GM23338 (cell line): ENCODE measurements around the gene ARID4A. TPM values are rescaled to one million over a fixed set of nuclear protein-coding genes. Genes with fewer than 3 reads are reported as not detected.

ENCODE experiments used
- ATAC-seq: fragments of 200-7000 bp; cut with Tn5 transposase; 3 replicates; pipeline ENCODE4 v1.9.1; 2020
- DNase-seq: peaks from one replicate; pipeline ENCODE4 v3.0.0-alpha.2; 2015; ENCODE audit warnings: low spot score
- H2AFZ ChIP-seq: fragments of 200-600 bp; sonication (generic); 2 replicates; pipeline ENCODE4 v1.8.0; 2016; ENCODE audit warnings: antibody characterized with exemption, mild to moderate bottlenecking, moderate library complexity
- H3F3A ChIP-seq: fragments of 200-600 bp; sonication (generic); replicated peaks from 2 replicates; pipeline ENCODE4 v1.8.0; 2017; ENCODE audit warnings: antibody characterized with exemption, mixed run types, low read depth
- H3K27ac ChIP-seq: fragments of 200-600 bp; sonication (generic); 2 replicates; pipeline ENCODE4 v1.6.1; 2016; ENCODE audit warnings: low read depth
- H3K27me3 ChIP-seq: fragments of 200-600 bp; sonication (generic); 2 replicates; pipeline ENCODE4 v1.8.0; 2016; ENCODE audit warnings: mild to moderate bottlenecking, mixed run types, moderate library complexity; ENCODE audit not compliant: insufficient read depth
- H3K36me3 ChIP-seq: fragments of 200-600 bp; sonication (generic); 2 replicates; pipeline ENCODE4 v1.8.0; 2016; ENCODE audit warnings: mild to moderate bottlenecking; ENCODE audit not compliant: insufficient read depth
- H3K4me1 ChIP-seq: fragments of 200-600 bp; sonication (generic); 2 replicates; pipeline ENCODE4 v1.8.0; 2016; ENCODE audit warnings: mild to moderate bottlenecking, moderate library complexity; ENCODE audit not compliant: insufficient read depth
- H3K4me2 ChIP-seq: fragments of 200-600 bp; sonication (generic); 2 replicates; pipeline ENCODE4 v1.7.1; 2017; ENCODE audit warnings: mixed run types
- H3K4me3 ChIP-seq: fragments of 200-600 bp; sonication (generic); 2 replicates; pipeline ENCODE4 v1.6.1; 2016; ENCODE audit warnings: mixed run types
- H3K79me2 ChIP-seq: fragments of 200-600 bp; sonication (generic); replicated peaks from 2 replicates; pipeline ENCODE4 v1.8.0; 2017; ENCODE audit warnings: mild to moderate bottlenecking; ENCODE audit not compliant: insufficient read depth
- H3K9me2 ChIP-seq: fragments of 200-600 bp; sonication (generic); 2 replicates; pipeline ENCODE4 v1.8.0; 2017; ENCODE audit not compliant: insufficient read depth
- H4K20me1 ChIP-seq: fragments of 200-600 bp; sonication (generic); replicated peaks from 2 replicates; pipeline ENCODE4 v1.8.0; 2017; ENCODE audit warnings: mild to moderate bottlenecking; ENCODE audit not compliant: insufficient read depth
- H3K27ac Mint-ChIP-seq: 2 replicates; pipeline ENCODE4 v1.8.0; 2020; ENCODE audit warnings: inconsistent platforms, mild to moderate bottlenecking, moderate library complexity, mixed read lengths
- H3K27me3 Mint-ChIP-seq: 3 replicates; pipeline ENCODE4 v1.8.0; 2022; ENCODE audit warnings: low read depth, mild to moderate bottlenecking, moderate library complexity, mixed read lengths, inconsistent platforms; ENCODE audit not compliant: insufficient read depth, poor library complexity
- H3K36me3 Mint-ChIP-seq: 3 replicates; pipeline ENCODE4 v1.8.0; 2021; ENCODE audit warnings: low read depth, mild to moderate bottlenecking, inconsistent platforms, moderate library complexity, mixed read lengths
- H3K4me1 Mint-ChIP-seq: 3 replicates; pipeline ENCODE4 v1.8.0; 2020; ENCODE audit warnings: mild to moderate bottlenecking, inconsistent platforms, mixed read lengths
- H3K4me3 Mint-ChIP-seq: 3 replicates; pipeline ENCODE4 v1.8.0; 2021; ENCODE audit warnings: moderate library complexity, mild to moderate bottlenecking, inconsistent platforms, mixed read lengths
- H3K9me3 Mint-ChIP-seq: 3 replicates; pipeline ENCODE4 v1.8.0; 2020; ENCODE audit warnings: moderate library complexity, mild to moderate bottlenecking, inconsistent platforms, mixed read lengths
- EZH2 ChIP-seq: fragments of 200-600 bp; sonication (generic); IDR thresholded peaks from one replicate; pipeline ENCODE4 v1.8.0; 2017; ENCODE audit warnings: antibody characterized with exemption, mild to moderate bottlenecking, low read depth; ENCODE audit not compliant: unreplicated experiment
- NANOG ChIP-seq: IDR thresholded peaks from 2 replicates; pipeline ENCODE4 v1.6.1; 2016; ENCODE audit warnings: antibody characterized with exemption, borderline replicate concordance
- POLR2AphosphoS5 ChIP-seq: IDR thresholded peaks from 2 replicates; pipeline ENCODE4 v1.6.1; 2016; ENCODE audit warnings: antibody characterized with exemption, low read depth
- ZNF331 ChIP-seq: fragments of 250-450 bp; sonication (Bioruptor Pico); IDR thresholded peaks from 2 replicates; pipeline ENCODE4 v1.5.0; 2020; ENCODE audit warnings: low read depth, mild to moderate bottlenecking, moderate library complexity
- polyA plus RNA-seq: library from polyadenylated mRNA; unstranded; fragments of >200 nt; fragmentation: Nextera tagmentation; extraction: Ambion mirVana; gene quantifications from 2 replicates; pipeline ENCODE4 v1.2.1, GENCODE V29; 2016
- total RNA-seq: library from RNA; depleted of rRNA; stranded (reverse); fragments of >200 nt; shearing (Covaris generic); gene quantifications from 2 replicates; pipeline ENCODE4 v1.2.3, GENCODE V29; 2014
- TF ChIP-seq, protein P1 (sequence below): IDR thresholded peaks from one replicate; pipeline ENCODE4 v1.6.1; 2018; ENCODE audit warnings: antibody characterized with exemption; ENCODE audit not compliant: unreplicated experiment
- TF ChIP-seq, protein P2 (sequence below): IDR thresholded peaks from 2 replicates; pipeline ENCODE4 v1.6.1; 2016; ENCODE audit warnings: antibody characterized with exemption

Gene ARID4A
- total and polyA plus RNA-seq, 2 experiments from 2014 or later, result 9.1 to 25.4 TPM

DNA sequence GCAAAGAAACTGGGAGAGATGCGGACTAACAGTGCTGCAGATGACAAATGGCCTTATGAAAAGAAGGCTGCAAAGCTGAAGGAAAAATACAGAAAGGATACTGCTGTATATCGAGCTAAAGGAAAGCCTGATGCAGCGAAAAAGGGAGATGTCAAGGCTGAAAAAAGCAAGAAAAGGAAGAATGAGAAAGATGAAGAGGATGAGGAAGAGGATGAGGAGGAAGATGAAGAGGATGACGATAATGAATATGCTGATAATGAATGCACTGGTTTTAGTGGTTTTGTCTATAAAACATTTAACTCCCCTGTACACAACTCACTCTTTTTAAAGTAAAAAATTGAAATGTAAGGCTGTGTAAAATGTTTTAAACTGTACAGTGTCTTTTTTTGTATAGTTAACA lies 13.2 kb upstream of the ARID4A start:
- Histone ChIP-seq H2AFZ (no peak overlapping the region), H3F3A (0 out of 2 replicates have a peak, but pooled peaks cover 2% of the 10 kb centered on the region), H3K27ac (no peak overlapping the region), H3K79me2 (peaks cover 98% of the 10 kb centered on the region), H3K9me2 (no peaks in the 10 kb centered on the region), H4K20me1 (peaks cover 25% of the 10 kb centered on the region), H3K4me3 (no peak overlapping the region), H3K36me3 (peaks cover 39% of the 10 kb centered on the region), H3K27me3 (no peaks in the 10 kb centered on the region), H3K4me2 (no peak overlapping the region), H3K4me1 (no peaks in the 10 kb centered on the region)
- Mint-ChIP-seq H3K4me1 (no peaks in the 10 kb centered on the region), H3K27ac (no peak overlapping the region), H3K36me3 (peaks cover 68% of the 10 kb centered on the region), H3K27me3 (no peaks in the 10 kb centered on the region), H3K4me3 (no peak overlapping the region), H3K9me3 (no peaks in the 10 kb centered on the region)
- DNase-seq (no peak), ATAC-seq (no peak)
- TF ChIP-seq POLR2AphosphoS5 (no peak), ZNF331 (no peak), EZH2 (no peak)
- TF ChIP-seq, protein P1, sequence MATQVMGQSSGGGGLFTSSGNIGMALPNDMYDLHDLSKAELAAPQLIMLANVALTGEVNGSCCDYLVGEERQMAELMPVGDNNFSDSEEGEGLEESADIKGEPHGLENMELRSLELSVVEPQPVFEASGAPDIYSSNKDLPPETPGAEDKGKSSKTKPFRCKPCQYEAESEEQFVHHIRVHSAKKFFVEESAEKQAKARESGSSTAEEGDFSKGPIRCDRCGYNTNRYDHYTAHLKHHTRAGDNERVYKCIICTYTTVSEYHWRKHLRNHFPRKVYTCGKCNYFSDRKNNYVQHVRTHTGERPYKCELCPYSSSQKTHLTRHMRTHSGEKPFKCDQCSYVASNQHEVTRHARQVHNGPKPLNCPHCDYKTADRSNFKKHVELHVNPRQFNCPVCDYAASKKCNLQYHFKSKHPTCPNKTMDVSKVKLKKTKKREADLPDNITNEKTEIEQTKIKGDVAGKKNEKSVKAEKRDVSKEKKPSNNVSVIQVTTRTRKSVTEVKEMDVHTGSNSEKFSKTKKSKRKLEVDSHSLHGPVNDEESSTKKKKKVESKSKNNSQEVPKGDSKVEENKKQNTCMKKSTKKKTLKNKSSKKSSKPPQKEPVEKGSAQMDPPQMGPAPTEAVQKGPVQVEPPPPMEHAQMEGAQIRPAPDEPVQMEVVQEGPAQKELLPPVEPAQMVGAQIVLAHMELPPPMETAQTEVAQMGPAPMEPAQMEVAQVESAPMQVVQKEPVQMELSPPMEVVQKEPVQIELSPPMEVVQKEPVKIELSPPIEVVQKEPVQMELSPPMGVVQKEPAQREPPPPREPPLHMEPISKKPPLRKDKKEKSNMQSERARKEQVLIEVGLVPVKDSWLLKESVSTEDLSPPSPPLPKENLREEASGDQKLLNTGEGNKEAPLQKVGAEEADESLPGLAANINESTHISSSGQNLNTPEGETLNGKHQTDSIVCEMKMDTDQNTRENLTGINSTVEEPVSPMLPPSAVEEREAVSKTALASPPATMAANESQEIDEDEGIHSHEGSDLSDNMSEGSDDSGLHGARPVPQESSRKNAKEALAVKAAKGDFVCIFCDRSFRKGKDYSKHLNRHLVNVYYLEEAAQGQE, result no peak

DNA sequence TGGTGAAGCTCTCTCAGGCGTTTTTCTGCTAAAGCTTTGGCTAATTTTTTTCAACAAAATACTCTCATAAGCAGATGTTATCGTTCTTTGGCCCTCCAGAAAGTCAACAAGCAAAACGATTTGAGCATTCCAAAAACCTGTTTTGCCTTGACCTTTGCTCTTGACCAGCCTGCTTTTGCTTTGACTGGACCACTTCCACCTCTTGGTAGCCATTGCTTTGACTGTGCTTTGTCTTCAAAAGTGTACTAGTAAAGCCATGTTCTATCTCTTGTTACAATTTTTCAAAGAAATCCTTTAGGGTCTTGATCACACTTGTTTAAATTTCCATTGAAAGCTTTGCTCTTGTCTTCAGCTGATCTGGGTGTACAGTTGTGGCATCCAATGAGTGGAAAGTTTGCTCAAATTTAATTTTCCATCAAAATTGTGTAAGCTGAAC lies 10.7 kb upstream of the ARID4A start:
- H3K79me2 ChIP-seq, result peaks cover 98% of the 10 kb centered on the region
- H3K27me3 ChIP-seq, result no peaks in the 10 kb centered on the region
- DNase-seq (no peak), ATAC-seq (no peak)
- peaks cover 26% of the 10 kb centered on the region for H4K20me1 ChIP-seq
- no peak overlapping the region for H3K4me2 ChIP-seq
- H3K4me1 ChIP-seq, result no peaks in the 10 kb centered on the region
- H3K4me1 Mint-ChIP-seq, result no peaks in the 10 kb centered on the region
- no peak for TF ChIP-seq NANOG
- TF ChIP-seq, protein P2, sequence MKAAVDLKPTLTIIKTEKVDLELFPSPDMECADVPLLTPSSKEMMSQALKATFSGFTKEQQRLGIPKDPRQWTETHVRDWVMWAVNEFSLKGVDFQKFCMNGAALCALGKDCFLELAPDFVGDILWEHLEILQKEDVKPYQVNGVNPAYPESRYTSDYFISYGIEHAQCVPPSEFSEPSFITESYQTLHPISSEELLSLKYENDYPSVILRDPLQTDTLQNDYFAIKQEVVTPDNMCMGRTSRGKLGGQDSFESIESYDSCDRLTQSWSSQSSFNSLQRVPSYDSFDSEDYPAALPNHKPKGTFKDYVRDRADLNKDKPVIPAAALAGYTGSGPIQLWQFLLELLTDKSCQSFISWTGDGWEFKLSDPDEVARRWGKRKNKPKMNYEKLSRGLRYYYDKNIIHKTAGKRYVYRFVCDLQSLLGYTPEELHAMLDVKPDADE, result no peak
- TF ChIP-seq ZNF331, result no peak
- no peak overlapping the region for H3K4me3 Mint-ChIP-seq
- no peaks in the 10 kb centered on the region for H3K27me3 Mint-ChIP-seq
- peaks cover 72% of the 10 kb centered on the region for H3K36me3 Mint-ChIP-seq
- no peaks in the 10 kb centered on the region for H3K9me2 ChIP-seq
- H3K9me3 Mint-ChIP-seq, result no peaks in the 10 kb centered on the region
- no peak overlapping the region for H2AFZ ChIP-seq
- H3F3A ChIP-seq, result 0 out of 2 replicates have a peak, but pooled peaks cover 2% of the 10 kb centered on the region
- H3K27ac ChIP-seq, result no peak overlapping the region
- no peak overlapping the region for H3K4me3 ChIP-seq
- no peak overlapping the region for H3K27ac Mint-ChIP-seq
- H3K36me3 ChIP-seq, result peaks cover 57% of the 10 kb centered on the region
